Endometrial microvascular endothelial cells (primary cell): Measurements from ENCODE around the gene ANGEL2. TPM values are rescaled to one million over a fixed set of nuclear protein-coding genes. Genes with fewer than 3 reads are reported as not detected.
"Not testable (repeated sequence)": the region's sequence is repeated elsewhere in the genome, so short reads cannot be mapped to it uniquely, and the experiment has no call there.

Experiments used
- in situ Hi-C: cut with HindIII; loops from 2 replicates; pipeline ENCODE4 v1.10.0; 2017; ENCODE audit warnings: low sequenced_read_pairs, low pct_unique_long_range_greater_than_20kb; ENCODE audit errors: inconsistent ontology term
- total RNA-seq: library from RNA; depleted of rRNA; stranded (reverse); fragments of >200 nt; gene quantifications from one replicate; pipeline ENCODE4 v1.2.3, GENCODE V29; 2015; ENCODE audit errors: inconsistent ontology term

ANGEL2 gene
- total RNA-seq, 1 donor from 2014 or later: 28.9 TPM

GRCh38 chr1:212980123-212980785 is 35.4 kb downstream of the ANGEL2 start:
- in situ Hi-C loops: no loop called here

- in situ Hi-C loops: no loop called here
These were observed 36.1 kb downstream of the ANGEL2 start for GRCh38 chr1:212979340-212980122.

DNA sequence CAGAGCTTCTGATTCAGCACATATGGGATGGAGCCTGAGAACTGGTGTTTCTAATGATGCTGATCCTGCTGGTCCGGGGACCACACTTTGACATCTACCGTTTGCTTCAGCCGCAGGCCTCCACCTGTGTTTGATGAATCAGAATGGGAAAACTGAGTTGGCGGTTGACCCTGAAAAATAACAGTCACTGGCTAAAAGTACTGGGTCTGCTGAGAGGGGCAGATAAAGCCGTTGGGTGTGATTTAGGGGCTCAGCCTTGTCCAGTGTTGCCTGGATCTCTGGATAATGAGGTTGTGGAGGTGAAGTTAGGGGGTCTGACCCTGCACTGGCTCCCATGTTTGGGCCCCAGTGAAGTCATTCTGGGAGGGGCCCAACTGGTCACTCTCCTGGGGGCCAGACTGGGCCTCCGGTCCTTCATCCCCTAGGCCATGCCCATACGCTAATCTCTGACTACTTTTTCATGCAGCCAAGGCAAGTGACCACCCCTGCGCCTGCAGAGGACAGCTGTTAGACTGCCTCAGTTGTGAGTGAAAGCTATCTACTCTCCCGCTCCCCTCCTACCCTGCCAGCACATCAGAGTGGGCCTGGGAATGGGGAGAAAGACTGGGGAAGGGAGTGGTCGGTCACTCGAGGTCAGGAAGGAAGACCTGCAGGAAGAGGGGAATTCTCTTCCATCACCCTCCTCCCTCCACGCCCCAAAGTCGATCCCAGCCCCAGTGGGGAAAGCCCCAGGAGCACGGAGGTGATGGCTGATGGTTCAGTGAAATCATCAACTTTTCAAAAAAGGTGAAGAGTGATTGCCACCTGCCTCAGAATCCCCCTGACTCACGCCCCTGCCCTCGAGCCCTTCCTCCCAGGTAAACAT is 37.7 kb downstream of the ANGEL2 start:
- in situ Hi-C loops: no loop called here

DNA sequence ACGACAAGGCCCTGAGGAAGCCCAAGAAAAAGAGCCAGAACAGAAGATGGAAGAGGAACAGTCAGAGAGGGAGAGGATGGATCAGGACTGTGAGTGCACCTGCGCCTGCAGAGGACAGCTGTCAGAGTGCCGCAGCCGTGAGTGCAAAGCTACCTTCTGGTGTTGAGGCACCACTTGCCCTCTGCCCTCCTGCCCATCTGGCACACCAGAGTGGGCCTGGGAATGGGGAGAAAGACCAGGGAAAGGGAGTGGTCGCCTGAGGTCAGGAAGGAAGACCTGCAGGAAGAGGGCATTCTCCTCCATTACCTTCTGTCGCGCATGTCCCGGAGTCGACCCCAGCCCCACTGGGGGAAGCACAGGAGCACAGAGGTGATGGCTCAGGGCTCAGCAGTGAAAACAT is 39.1 kb downstream of the ANGEL2 start:
- in situ Hi-C loops: no loop called here

- in situ Hi-C loops: no loop called here
These were observed 40.4 kb downstream of the ANGEL2 start for GRCh38 chr1:212975111-212975918.

DNA sequence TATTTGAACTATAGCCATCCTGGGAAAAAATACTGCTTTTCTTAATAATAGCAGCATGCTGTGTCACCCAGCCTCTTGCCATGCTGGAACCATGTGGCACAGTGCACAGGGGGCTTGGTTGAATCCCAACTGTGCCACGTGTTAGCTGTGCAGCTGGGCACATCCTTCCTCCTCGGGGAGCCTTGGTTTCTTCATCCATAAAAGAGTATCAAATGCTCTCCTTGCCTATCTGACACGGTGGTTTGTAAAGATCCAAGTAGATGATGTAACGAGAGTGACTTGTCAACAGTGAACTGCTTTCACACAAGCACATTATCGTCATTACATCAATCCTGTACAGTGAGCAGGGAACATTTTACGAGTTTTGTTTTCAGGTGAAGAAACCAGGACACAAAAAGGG is 41.0 kb downstream of the ANGEL2 start:
- in situ Hi-C loops: no loop called here

DNA sequence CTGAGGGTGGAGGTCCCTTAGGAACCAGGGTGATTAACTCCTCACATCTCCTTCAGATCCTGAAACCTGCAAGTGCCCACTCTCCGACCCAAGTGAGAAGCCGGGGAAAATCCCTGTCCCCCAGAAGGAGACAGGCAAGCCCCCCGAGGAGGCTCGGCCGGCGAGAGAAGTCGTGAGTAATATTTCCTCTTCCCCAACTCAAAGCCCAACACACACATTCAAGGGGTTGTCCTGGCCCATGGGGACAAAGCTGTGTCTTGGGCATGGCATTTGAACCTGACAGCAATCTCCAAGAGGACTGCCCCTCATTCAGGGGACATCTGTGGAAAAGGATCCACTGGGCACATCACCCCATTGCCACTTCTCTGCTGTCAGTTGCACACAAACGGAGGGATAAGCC is 41.8 kb downstream of the ANGEL2 start:
- in situ Hi-C loops: no loop called here

GRCh38 chr1:212973426-212973825 is 42.2 kb downstream of the ANGEL2 start:
- in situ Hi-C loops: no loop called here

DNA sequence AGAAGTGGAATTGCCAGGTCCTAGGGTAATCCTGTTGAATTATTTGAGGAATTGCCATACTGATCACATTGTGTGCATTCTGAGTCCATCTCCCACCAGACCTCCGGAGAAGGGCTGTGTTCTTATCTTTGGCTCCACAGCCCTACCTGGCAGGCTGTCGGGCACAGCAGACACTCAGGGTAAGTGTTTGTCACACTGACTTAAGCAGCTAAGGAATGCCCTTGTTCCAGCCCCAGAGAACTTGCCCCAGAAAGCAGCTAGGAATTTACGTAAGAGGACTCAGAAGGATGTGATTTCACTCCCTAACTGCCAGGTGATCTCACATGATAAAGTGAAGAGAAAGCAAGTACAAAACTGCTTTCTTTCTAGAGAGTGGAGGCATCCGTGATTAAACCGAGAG is 44.4 kb downstream of the ANGEL2 start:
- in situ Hi-C loops: no loop called here

DNA sequence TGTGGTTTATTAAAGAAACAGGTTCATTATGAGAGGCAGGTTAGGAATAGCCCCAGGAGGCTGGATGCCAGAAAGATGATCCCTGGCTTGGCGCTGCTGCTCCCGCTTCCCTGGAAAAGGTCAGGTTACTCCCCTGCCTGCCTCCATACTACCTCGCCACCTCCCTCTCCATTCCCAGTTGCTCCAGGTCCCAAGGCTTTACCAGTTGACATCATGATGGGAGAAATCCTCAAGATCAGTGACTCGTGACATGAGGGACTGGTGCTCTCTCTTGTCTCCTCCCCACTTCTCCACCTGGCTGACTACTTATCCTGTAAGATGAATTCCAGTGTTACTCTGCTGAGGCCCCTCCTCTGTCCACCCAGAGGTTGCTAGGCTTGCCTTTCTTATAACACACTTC is 45.6 kb downstream of the ANGEL2 start:
- in situ Hi-C loops: no loop called here

GRCh38 chr1:212968368-212968863 is 47.3 kb downstream of the ANGEL2 start:
- in situ Hi-C loops: no loop called here

- in situ Hi-C loops: no loop called here
These were observed 47.9 kb downstream of the ANGEL2 start for GRCh38 chr1:212967801-212968200.

DNA sequence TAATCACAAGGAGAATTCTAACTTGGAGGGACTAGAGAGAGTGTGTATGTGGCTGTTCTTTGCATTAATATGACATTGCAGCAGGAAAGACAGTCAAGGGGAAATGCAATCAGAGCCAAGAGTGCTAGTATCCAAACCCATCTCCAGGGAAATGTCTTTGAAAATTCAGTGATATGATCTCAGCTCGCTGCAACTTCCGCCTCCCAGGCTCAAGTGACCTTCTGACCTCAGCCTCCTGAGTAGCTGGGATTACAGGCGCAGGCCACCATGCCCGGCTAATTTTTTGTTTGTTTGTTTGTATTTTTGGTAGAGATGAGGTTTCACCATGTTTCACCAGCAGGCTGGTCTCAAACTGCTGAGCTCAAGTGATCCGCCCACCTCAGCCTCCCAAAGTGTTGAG is 49.1 kb downstream of the ANGEL2 start:
- in situ Hi-C loops: no loop called here

DNA sequence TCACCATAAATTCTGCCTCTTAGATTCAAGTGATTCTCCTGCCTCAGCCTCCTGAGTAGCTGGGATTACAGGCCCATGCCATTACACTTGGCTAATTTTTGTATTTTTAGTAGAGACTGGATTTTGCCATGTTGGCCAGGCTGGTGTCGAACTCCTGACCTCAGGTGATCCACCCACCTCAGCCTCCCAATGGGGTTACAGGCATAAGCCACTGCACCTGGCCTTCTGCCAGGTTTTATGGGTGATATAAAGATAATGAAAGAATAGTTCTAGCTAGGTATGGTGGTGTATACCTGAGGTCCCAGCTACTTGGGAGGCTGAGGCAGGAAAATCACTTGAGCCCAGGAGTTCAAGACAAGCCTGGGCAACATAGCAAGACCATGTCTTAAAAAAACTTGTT is 50.7 kb downstream of the ANGEL2 start:
- in situ Hi-C loops: not testable (repeated sequence)

DNA sequence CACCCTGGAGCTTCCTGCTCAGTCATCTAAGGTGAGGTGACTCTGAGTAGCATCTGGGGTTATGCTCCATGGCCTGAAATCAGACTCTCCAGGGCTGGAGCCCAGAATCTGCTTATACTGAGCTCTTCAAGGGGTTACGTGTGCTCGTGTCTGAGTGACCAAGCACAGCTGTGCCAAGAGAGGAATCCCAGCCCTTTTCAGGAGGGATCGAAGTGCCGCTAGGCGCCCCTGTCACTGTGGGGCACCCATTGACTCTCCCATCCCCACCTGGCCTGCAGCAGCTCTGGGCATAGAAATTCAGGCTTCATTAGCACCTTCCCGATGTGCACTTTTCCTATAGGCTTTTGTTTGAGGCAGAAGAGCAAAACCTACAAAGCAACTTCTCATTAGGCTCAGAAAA is 51.6 kb downstream of the ANGEL2 start:
- in situ Hi-C loops: no loop called here

DNA sequence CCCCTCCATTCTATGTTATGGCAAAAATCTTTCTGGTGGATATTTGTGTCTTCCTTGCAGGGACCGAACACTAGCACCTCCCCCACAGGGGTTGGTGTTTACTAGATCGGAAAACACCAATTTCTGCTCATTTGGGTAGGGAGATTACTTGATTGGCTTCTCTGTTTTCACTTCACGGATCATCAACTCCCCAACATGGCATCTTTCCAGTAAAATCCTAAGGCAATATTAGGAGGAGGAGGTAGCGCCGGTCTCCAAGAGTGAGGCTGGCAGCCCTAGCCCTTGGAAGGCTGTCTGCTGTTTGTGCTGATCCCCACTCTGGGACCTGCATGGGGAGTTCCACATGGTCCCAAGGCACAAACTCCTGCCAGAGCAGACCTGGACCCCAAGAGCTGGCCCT is 53.2 kb downstream of the ANGEL2 start:
- in situ Hi-C loops: no loop called here

DNA sequence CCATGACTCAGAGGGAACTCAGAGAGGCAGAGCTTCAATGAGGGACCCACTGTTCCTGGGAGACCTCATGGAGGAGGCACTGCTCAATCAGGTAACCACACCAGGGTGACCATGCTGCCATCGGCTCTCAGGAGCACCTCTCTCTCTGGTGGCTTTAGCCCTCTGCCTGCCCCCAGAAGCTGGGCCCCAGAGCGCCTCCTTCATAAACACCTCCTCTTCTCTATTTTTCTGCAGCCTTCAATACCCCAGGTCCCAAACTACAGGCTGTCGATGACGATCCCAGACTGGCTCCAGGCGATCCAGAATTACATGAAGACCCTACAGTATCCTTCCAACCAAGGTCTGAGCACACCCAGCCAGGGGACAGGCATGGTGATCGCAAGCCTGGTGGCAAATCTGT is 54.7 kb downstream of the ANGEL2 start:
- in situ Hi-C loops: no loop called here

- in situ Hi-C loops: no loop called here
These were observed 56.1 kb downstream of the ANGEL2 start for GRCh38 chr1:212959266-212960220.
